Measurements from ENCODE around the gene MGMT.

GRCh38 chr10:129580010-129580409 lies 113.0 kb downstream of the MGMT start:
- TF ChIP-seq CTCF (IDR thresholded peaks at IDR 0.05) (no peak), ZFX (IDR thresholded peaks at IDR 0.05; ENCODE audit: borderline replicate concordance) (no peak)

All from 22Rv1 (cell line).